Activated naive CD4-positive, alpha-beta T cell treated with anti-CD3 and anti-CD28 coated beads for 36 hours (primary cell): ENCODE data around the gene CHMP4B. TPM values are rescaled to one million over a fixed set of nuclear protein-coding genes. Genes with fewer than 3 reads are reported as not detected.

Experiments used
- CTCF ChIA-PET: fragments of 350-600 bp; sonication (Branson Sonifier 250); formaldehyde crosslinking; loops from one replicate; lab custom pipeline; 2021; ENCODE audit warnings: antibody characterized with exemption; lab: Charles Lee
- DNase-seq: peaks from one replicate; pipeline ENCODE4 v3.0.0-alpha.2; 2020
- H3K27ac Mint-ChIP-seq: one replicate; pipeline ENCODE4 v1.8.0; 2021; ENCODE audit warnings: mild to moderate bottlenecking, mixed read lengths
- H3K27me3 Mint-ChIP-seq: one replicate; pipeline ENCODE4 v1.8.0; 2021; ENCODE audit warnings: low read depth, mixed read lengths
- H3K36me3 Mint-ChIP-seq: one replicate; pipeline ENCODE4 v1.8.0; 2021; ENCODE audit warnings: low read depth, mixed read lengths
- H3K4me1 Mint-ChIP-seq: one replicate; pipeline ENCODE4 v1.8.0; 2021; ENCODE audit warnings: low read depth, mixed read lengths
- H3K4me3 Mint-ChIP-seq: one replicate; pipeline ENCODE4 v1.8.0; 2021; ENCODE audit warnings: mild to moderate bottlenecking, moderate library complexity, mixed read lengths
- H3K9me3 Mint-ChIP-seq: one replicate; pipeline ENCODE4 v1.8.0; 2021; ENCODE audit warnings: mixed read lengths
- intact Hi-C: fragments of 100-400 bp; cut with micrococcal nuclease; formaldehyde crosslinking; loops from one replicate; pipeline ENCODE4 v1.15.1; 2023
- total RNA-seq, 2 experiments: library from RNA; stranded (reverse); gene quantifications; one replicate each; pipeline ENCODE4 v1.2.3, GENCODE V29; 2021

Gene CHMP4B
- total RNA-seq, 2 experiments from 2014 or later: 68.9 to 69.7 TPM

- H3K9me3 Mint-ChIP-seq: no peaks in the 10 kb centered on the region
- intact Hi-C loops: no loop called here
- H3K4me3 Mint-ChIP-seq: no peak overlapping the region
- peaks cover 20% of the 10 kb centered on the region for H3K36me3 Mint-ChIP-seq
- peaks cover 72% of the 10 kb centered on the region for H3K4me1 Mint-ChIP-seq
- no peak overlapping the region for H3K27ac Mint-ChIP-seq
- CTCF ChIA-PET: no interaction called here
- DNase-seq: no peak
- H3K27me3 Mint-ChIP-seq: no peaks in the 10 kb centered on the region
These were observed 35.9 kb downstream of the CHMP4B start for GRCh38 chr20:33847006-33847405.

GRCh38 chr20:33848391-33848790 lies 37.2 kb downstream of the CHMP4B start:
- H3K4me1 Mint-ChIP-seq: peaks cover 72% of the 10 kb centered on the region
- no peak for DNase-seq
- no peak overlapping the region for H3K27ac Mint-ChIP-seq
- no peak overlapping the region for H3K4me3 Mint-ChIP-seq
- intact Hi-C loops: no loop called here
- H3K27me3 Mint-ChIP-seq: no peaks in the 10 kb centered on the region
- CTCF ChIA-PET: interaction anchor here (2.1 kb wide), 1 partner anchor 11 kb away, joined by 6 read pairs; no protein-coding TSS in a partner anchor
- H3K9me3 Mint-ChIP-seq: no peaks in the 10 kb centered on the region
- H3K36me3 Mint-ChIP-seq: peaks cover 33% of the 10 kb centered on the region

GRCh38 chr20:33850159-33850558 lies 39.0 kb downstream of the CHMP4B start:
- CTCF ChIA-PET: interaction anchor here (1.5 to 2.1 kb wide), 3 partner anchors 10 to 67 kb away, joined by 3 to 6 read pairs (median 6); no protein-coding TSS in a partner anchor
- no peak overlapping the region for H3K27ac Mint-ChIP-seq
- no peaks in the 10 kb centered on the region for H3K9me3 Mint-ChIP-seq
- DNase-seq: no peak
- H3K4me1 Mint-ChIP-seq: peaks cover 65% of the 10 kb centered on the region
- H3K4me3 Mint-ChIP-seq: no peak overlapping the region
- H3K36me3 Mint-ChIP-seq: peaks cover 44% of the 10 kb centered on the region
- intact Hi-C loops: no loop called here
- no peaks in the 10 kb centered on the region for H3K27me3 Mint-ChIP-seq

- peaks cover 44% of the 10 kb centered on the region for H3K36me3 Mint-ChIP-seq
- intact Hi-C loops: loop anchor here (2.0 kb wide), 1 partner anchor 39 kb away; no protein-coding TSS in a partner anchor
- CTCF ChIA-PET: interaction anchor here (1.6 kb wide), 1 partner anchor 39 kb away, joined by 4 read pairs; no protein-coding TSS in a partner anchor
- H3K4me1 Mint-ChIP-seq: peaks cover 48% of the 10 kb centered on the region
- H3K4me3 Mint-ChIP-seq: no peak overlapping the region
- H3K9me3 Mint-ChIP-seq: no peaks in the 10 kb centered on the region
- peak overlapping the region; percentile 57 for H3K27ac Mint-ChIP-seq
- DNase-seq: no peak
- no peaks in the 10 kb centered on the region for H3K27me3 Mint-ChIP-seq
These were observed 40.8 kb downstream of the CHMP4B start for GRCh38 chr20:33851842-33852466.

GRCh38 chr20:33852626-33853506 lies 41.7 kb downstream of the CHMP4B start:
- DNase-seq: no peak
- Mint-ChIP-seq H3K4me3 (no peak overlapping the region), H3K27me3 (no peaks in the 10 kb centered on the region), H3K4me1 (peaks cover 46% of the 10 kb centered on the region), H3K27ac (peak overlapping the region; percentile 64), H3K9me3 (no peaks in the 10 kb centered on the region), H3K36me3 (peaks cover 46% of the 10 kb centered on the region)
- CTCF ChIA-PET: interaction anchor here (1.6 kb wide), 1 partner anchor 40 kb away, joined by 4 read pairs; no protein-coding TSS in a partner anchor
- intact Hi-C loops: loop anchor here (2.0 kb wide), 1 partner anchor 40 kb away; no protein-coding TSS in a partner anchor

- no peaks in the 10 kb centered on the region for H3K27me3 Mint-ChIP-seq
- intact Hi-C loops: loop anchor here (2.0 kb wide), 1 partner anchor 41 kb away; no protein-coding TSS in a partner anchor
- H3K36me3 Mint-ChIP-seq: peaks cover 46% of the 10 kb centered on the region
- H3K4me1 Mint-ChIP-seq: peaks cover 48% of the 10 kb centered on the region
- CTCF ChIA-PET: interaction anchor here (1.2 kb wide), 1 partner anchor 61 kb away, joined by 3 read pairs; no protein-coding TSS in a partner anchor
- peak overlapping the region; percentile 64 for H3K27ac Mint-ChIP-seq
- no peaks in the 10 kb centered on the region for H3K9me3 Mint-ChIP-seq
- DNase-seq: peak; percentile 56
- no peak overlapping the region for H3K4me3 Mint-ChIP-seq
These were observed 42.3 kb downstream of the CHMP4B start for GRCh38 chr20:33853507-33853813.

- Mint-ChIP-seq H3K4me1 (peaks cover 31% of the 10 kb centered on the region), H3K9me3 (no peaks in the 10 kb centered on the region)
- CTCF ChIA-PET: interaction anchor here (0.5 to 2.6 kb wide), 6 partner anchors 12 to 399 kb away, joined by 3 to 10 read pairs (median 3); no protein-coding TSS in a partner anchor
These were observed 46.8 kb downstream of the CHMP4B start for GRCh38 chr20:33857722-33858563.

GRCh38 chr20:33858666-33859065 lies 47.5 kb downstream of the CHMP4B start:
- intact Hi-C loops: no loop called here
- H3K36me3 Mint-ChIP-seq: peaks cover 13% of the 10 kb centered on the region
- no peak overlapping the region for H3K4me3 Mint-ChIP-seq
- DNase-seq: no peak
- H3K4me1 Mint-ChIP-seq: peaks cover 25% of the 10 kb centered on the region
- H3K27ac Mint-ChIP-seq: no peak overlapping the region
- H3K27me3 Mint-ChIP-seq: no peaks in the 10 kb centered on the region
- no peaks in the 10 kb centered on the region for H3K9me3 Mint-ChIP-seq
- CTCF ChIA-PET: interaction anchor here (0.6 to 2.6 kb wide), 5 partner anchors 9 to 67 kb away, joined by 3 to 10 read pairs (median 5); partner anchors contain the start of gene CHMP4B

More at GRCh38 chr20:33857722-33858563, 46.8 kb downstream of the CHMP4B start:
- Mint-ChIP-seq H3K27ac (no peak overlapping the region), H3K36me3 (peaks cover 17% of the 10 kb centered on the region), H3K27me3 (no peaks in the 10 kb centered on the region), H3K4me3 (no peak overlapping the region)
- no peak for DNase-seq
- intact Hi-C loops: no loop called here

GRCh38 chr20:33859157-33859695 lies 48.1 kb downstream of the CHMP4B start:
- H3K27me3 Mint-ChIP-seq: no peaks in the 10 kb centered on the region
- intact Hi-C loops: no loop called here
- DNase-seq: peak; percentile 65
- no peak overlapping the region for H3K4me3 Mint-ChIP-seq
- H3K36me3 Mint-ChIP-seq: peaks cover 9% of the 10 kb centered on the region
- CTCF ChIA-PET: interaction anchor here (1.1 to 2.6 kb wide), 3 partner anchors 10 to 67 kb away, joined by 5 to 10 read pairs (median 6); partner anchors contain the start of gene CHMP4B
- peaks cover 25% of the 10 kb centered on the region for H3K4me1 Mint-ChIP-seq
- peak overlapping the region; percentile 33 for H3K27ac Mint-ChIP-seq
- no peaks in the 10 kb centered on the region for H3K9me3 Mint-ChIP-seq

- no peaks in the 10 kb centered on the region for H3K27me3 Mint-ChIP-seq
- CTCF ChIA-PET: interaction anchor here (1.1 to 2.6 kb wide), 3 partner anchors 10 to 68 kb away, joined by 5 to 10 read pairs (median 6); partner anchors contain the start of gene CHMP4B
- H3K36me3 Mint-ChIP-seq: peaks cover 5% of the 10 kb centered on the region
- H3K9me3 Mint-ChIP-seq: no peaks in the 10 kb centered on the region
- intact Hi-C loops: no loop called here
- no peak overlapping the region for H3K4me3 Mint-ChIP-seq
- H3K27ac Mint-ChIP-seq: peak overlapping the region; percentile 32
- H3K4me1 Mint-ChIP-seq: peaks cover 24% of the 10 kb centered on the region
- DNase-seq: no peak
These were observed 48.6 kb downstream of the CHMP4B start for GRCh38 chr20:33859751-33860150.

- H3K4me1 Mint-ChIP-seq: peaks cover 24% of the 10 kb centered on the region
- DNase-seq: no peak
- intact Hi-C loops: no loop called here
- H3K36me3 Mint-ChIP-seq: peaks cover 3% of the 10 kb centered on the region
- H3K27ac Mint-ChIP-seq: no peak overlapping the region
- H3K4me3 Mint-ChIP-seq: no peak overlapping the region
- CTCF ChIA-PET: interaction anchor here (0.6 to 1.6 kb wide), 7 partner anchors 12 to 293 kb away, joined by 3 to 5 read pairs (median 4); partner anchors contain the start of gene EIF2S2
- H3K27me3 Mint-ChIP-seq: no peaks in the 10 kb centered on the region
- no peaks in the 10 kb centered on the region for H3K9me3 Mint-ChIP-seq
These were observed 50.3 kb downstream of the CHMP4B start for GRCh38 chr20:33861458-33861857.
